Natural killer cell (primary cell): ENCODE results near the gene LIG3. TPM values are rescaled to one million over a fixed set of nuclear protein-coding genes. Genes with fewer than 3 reads are reported as not detected.
A peak's percentile ranks its signal among the peaks of the same experiment; 100 is the strongest.
"Not testable (repeated sequence)": the region's sequence is repeated elsewhere in the genome, so short reads cannot be mapped to it uniquely, and the experiment has no call there.

ENCODE experiments used
- ATAC-seq, 3 donors: fragments of 150-1000 bp in 2 of 3; fragments of 200-7000 bp in 1 of 3; cut with Tn5 transposase; 1 replicate in 1 of 3; 2 replicates in 2 of 3; pipeline ENCODE4 v1.10.0; 2021; ENCODE audit warnings: mild to moderate bottlenecking in 2 of 3, moderate library complexity in 2 of 3
- DNase-seq, 2 donors: peaks; one replicate each; pipeline versions ENCODE4 v3.0.0 to v3.0.0-alpha.2; 2013 to 2021; ENCODE audit warnings: mixed read lengths in 1 of 2
- H3K27ac ChIP-seq: one replicate; pipeline ENCODE4 v1.5.1; 2013; ENCODE audit warnings: mild to moderate bottlenecking, low read length
- H3K27me3 ChIP-seq: one replicate; pipeline ENCODE4 v1.6.1; 2013; ENCODE audit warnings: low read length; ENCODE audit not compliant: control insufficient read depth, insufficient read depth
- H3K36me3 ChIP-seq: one replicate; pipeline ENCODE4 v1.6.1; 2013; ENCODE audit warnings: low read length; ENCODE audit not compliant: control insufficient read depth, insufficient read depth
- H3K4me1 ChIP-seq: one replicate; pipeline ENCODE4 v1.6.1; 2013; ENCODE audit warnings: low read length; ENCODE audit not compliant: control insufficient read depth, insufficient read depth
- H3K4me3 ChIP-seq: one replicate; pipeline ENCODE4 v1.5.1; 2013; ENCODE audit warnings: low read length
- H3K9me3 ChIP-seq: one replicate; pipeline ENCODE4 v1.6.1; 2013; ENCODE audit warnings: low read length; ENCODE audit not compliant: control insufficient read depth, insufficient read depth
- H3K27ac Mint-ChIP-seq, 2 donors: one replicate each; pipeline ENCODE4 v1.8.0; 2022; ENCODE audit warnings: mild to moderate bottlenecking in 2 of 2, mixed read lengths in 2 of 2, moderate library complexity in 1 of 2
- H3K27me3 Mint-ChIP-seq, 2 donors: one replicate each; pipeline ENCODE4 v1.8.0; 2022; ENCODE audit warnings: low read depth in 2 of 2, mixed read lengths in 2 of 2
- H3K36me3 Mint-ChIP-seq: one replicate; pipeline ENCODE4 v1.8.0; 2022; ENCODE audit warnings: mixed read lengths
- H3K4me1 Mint-ChIP-seq, 2 donors: one replicate each; pipeline ENCODE4 v1.8.0; 2022; ENCODE audit warnings: mixed read lengths in 2 of 2
- H3K4me3 Mint-ChIP-seq: one replicate; pipeline ENCODE4 v1.8.0; 2022; ENCODE audit warnings: mild to moderate bottlenecking, moderate library complexity, mixed read lengths
- H3K9me3 Mint-ChIP-seq, 2 donors: one replicate each; pipeline ENCODE4 v1.8.0; 2022; ENCODE audit warnings: mixed read lengths in 2 of 2
- WGBS: methylation state at CpG from one replicate; pipeline ENCODE4 v1.1.7; 2013; ENCODE audit warnings: missing lambda C conversion rate; ENCODE audit not compliant: insufficient coverage; 5-methylcytosine and 5-hydroxymethylcytosine counted together
- intact Hi-C: fragments of 100-400 bp; cut with micrococcal nuclease; formaldehyde crosslinking; loops from one replicate; pipeline ENCODE4 v1.14.2; 2022
- total RNA-seq, 4 donors: library from RNA; stranded (reverse); fragments of 120-200 nt in 1 of 4; gene quantifications; one replicate each; pipeline versions ENCODE4 v1.2.3 to v1.2.4, GENCODE V29; 2013 to 2022
- TF ChIP-seq, protein P1 (sequence below): fragments of 200-600 bp; IDR thresholded peaks from one replicate; pipeline ENCODE4 v1.8.0; 2022; ENCODE audit warnings: antibody characterized with exemption

The LIG3 gene
- 10 to 100 TPM; 70.2 to 83.7 (median 72.0) TPM for total RNA-seq
- total RNA-seq (2013), result 31.1 TPM

DNA sequence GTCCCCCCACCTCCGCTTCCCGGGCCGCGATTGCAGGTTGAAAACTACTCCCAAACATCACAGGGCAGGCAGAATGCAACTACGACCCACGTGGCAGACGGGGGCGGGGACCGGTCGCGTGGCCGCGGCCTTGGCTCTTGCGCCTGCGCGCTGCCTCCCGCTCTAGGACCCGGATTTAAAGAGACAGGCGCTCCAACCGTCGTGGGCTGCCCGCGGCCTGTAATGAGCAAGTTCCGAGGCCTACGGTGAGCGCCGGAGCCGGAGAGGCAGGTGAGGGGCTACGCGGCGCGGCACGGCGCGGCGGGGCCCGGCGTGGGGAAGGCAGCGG, at the start of gene LIG3:
TSS of gene LIG3 (plus strand) at position 160 of the 328 bp plus-strand sequence. CDS start 2,494 bp downstream, outside the sequence.
- Mint-ChIP-seq H3K4me1 (peaks cover 38 to 42% of the 10 kb centered on the region in 2 donors), H3K9me3 (no peaks in the 10 kb centered on the region), H3K27me3 (no peaks in the 10 kb centered on the region), H3K27ac (peak within 1 kb of the TSS; percentile 93 to 97), H3K36me3 (no peaks in the 10 kb centered on the region), H3K4me3 (peak within 1 kb of the TSS; percentile 98)
- intact Hi-C loops, result loop anchor here (1.0 to 10.0 kb wide), 3 partner anchors 19 to 436 kb away; partner anchors contain the start of genes CCT6B and ZNF830
- under 1% methylated on average over 39 of the region's 39 CpGs for WGBS
- DNase-seq, result peak; percentile 92 to 96
- TF ChIP-seq, protein P1, sequence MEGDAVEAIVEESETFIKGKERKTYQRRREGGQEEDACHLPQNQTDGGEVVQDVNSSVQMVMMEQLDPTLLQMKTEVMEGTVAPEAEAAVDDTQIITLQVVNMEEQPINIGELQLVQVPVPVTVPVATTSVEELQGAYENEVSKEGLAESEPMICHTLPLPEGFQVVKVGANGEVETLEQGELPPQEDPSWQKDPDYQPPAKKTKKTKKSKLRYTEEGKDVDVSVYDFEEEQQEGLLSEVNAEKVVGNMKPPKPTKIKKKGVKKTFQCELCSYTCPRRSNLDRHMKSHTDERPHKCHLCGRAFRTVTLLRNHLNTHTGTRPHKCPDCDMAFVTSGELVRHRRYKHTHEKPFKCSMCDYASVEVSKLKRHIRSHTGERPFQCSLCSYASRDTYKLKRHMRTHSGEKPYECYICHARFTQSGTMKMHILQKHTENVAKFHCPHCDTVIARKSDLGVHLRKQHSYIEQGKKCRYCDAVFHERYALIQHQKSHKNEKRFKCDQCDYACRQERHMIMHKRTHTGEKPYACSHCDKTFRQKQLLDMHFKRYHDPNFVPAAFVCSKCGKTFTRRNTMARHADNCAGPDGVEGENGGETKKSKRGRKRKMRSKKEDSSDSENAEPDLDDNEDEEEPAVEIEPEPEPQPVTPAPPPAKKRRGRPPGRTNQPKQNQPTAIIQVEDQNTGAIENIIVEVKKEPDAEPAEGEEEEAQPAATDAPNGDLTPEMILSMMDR, result no peak
- Histone ChIP-seq H3K27ac (peak within 1 kb of the TSS; percentile 99), H3K4me1 (peaks cover 10% of the 10 kb centered on the region), H3K9me3 (no peaks in the 10 kb centered on the region), H3K4me3 (peak within 1 kb of the TSS; percentile 92), H3K36me3 (no peaks in the 10 kb centered on the region), H3K27me3 (no peaks in the 10 kb centered on the region)
- peak; percentile 77 to 89 (median 85) for ATAC-seq

DNA sequence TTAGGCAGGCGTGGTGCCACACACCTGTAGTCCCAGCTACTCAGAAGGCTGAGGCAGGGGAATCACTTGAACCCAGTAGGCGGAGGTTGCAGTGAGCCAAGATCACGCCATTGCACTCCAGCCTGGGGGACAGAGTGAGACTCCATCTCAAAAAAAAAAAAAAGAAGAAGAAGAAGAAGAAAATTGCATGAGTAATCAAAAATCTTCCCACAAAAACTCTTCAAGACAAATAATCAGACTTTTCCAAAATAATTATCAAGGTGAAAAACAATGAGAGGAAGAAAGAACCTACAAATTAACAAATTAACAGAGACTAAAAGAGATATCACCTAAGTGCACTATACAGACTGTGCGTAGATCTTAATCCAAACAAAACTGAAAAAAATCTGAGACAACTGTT, 29.5 kb upstream of the LIG3 start:
- ATAC-seq, H3K27ac ChIP-seq, DNase-seq, intact Hi-C loops, H3K9me3 Mint-ChIP-seq, H3K27ac Mint-ChIP-seq, H3K4me1 ChIP-seq, H3K4me1 Mint-ChIP-seq, H3K4me3 ChIP-seq, H3K36me3 Mint-ChIP-seq, H3K9me3 ChIP-seq, H3K36me3 ChIP-seq, H3K27me3 ChIP-seq, H3K4me3 Mint-ChIP-seq: not testable (repeated sequence)
- H3K27me3 Mint-ChIP-seq, result peaks cover 2 to 12% of the 10 kb centered on the region in 2 donors
- 86% methylated on average over 2 of the region's 4 CpGs for WGBS

DNA sequence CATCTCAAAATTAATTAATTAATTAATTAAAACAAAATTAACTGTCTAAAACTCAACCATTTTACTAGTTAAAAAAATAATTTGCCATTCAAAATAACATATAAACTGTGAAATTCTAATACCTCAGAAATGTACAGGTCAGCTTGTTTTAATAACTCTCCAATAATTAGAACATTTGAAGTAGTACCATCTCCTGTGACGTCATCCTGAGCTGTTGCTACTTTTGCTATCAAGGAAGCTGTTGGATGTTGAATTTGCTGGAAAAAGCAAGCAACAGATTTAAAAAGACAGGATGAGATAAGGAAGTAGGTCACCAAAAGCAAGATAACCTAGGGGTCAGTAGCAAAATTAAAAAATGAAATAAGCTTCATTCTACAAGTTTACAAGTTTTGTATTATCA, 21.9 kb upstream of the LIG3 start:
- no peak overlapping the region for H3K27ac Mint-ChIP-seq

DNA sequence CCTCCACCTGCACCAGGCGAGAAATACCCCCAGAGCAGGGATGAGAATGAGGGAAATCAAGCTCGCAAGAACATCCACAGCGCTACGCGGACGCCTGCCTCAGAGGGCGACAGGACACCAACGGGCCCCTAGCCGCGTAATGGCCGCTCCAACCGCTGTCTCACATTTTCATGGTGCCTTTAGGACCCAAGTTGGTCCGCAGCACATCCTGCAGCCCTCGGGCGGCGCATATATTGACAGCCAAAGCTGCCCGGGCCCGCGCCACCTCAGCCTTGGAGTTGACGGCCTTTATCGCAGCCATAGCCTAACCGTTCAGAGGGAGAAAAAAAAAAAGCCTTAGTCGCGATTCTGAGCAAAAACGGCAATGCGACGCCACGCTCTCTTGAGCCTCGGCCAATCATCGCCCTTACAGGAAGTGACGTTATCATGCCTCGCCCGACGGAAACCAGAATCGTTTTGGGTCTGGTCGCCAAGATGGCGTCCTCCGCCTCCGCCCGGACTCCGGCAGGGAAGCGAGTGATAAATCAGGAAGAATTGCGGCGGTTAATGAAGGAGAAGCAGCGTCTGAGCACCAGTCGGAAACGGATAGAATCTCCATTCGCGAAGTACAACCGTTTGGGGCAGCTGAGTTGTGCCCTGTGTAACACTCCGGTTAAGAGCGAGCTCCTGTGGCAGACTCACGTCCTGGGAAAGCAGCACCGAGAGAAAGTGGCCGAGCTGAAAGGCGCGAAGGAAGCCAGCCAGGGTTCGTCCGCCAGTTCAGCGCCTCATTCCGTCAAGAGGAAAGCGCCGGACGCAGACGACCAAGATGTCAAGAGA, 19.0 kb upstream of the LIG3 start, which contains the start of the genes CCT6B and ZNF830:
TSS of gene CCT6B (minus strand) at position 368 of the 819 bp plus-strand sequence. CDS start at position 301, 67 bp downstream.
TSS of gene ZNF830 (plus strand) at position 448 of the 819 bp plus-strand sequence. CDS start at position 475, 27 bp downstream.
- peak within 1 kb of the TSS; percentile 95 for H3K4me3 ChIP-seq
- TF ChIP-seq, protein P1, result no peak
- peaks cover 15% of the 10 kb centered on the region for H3K4me1 ChIP-seq
- intact Hi-C loops, result loop anchor here (1.0 kb wide), 2 partner anchors 19 to 128 kb away; partner anchors contain the start of gene LIG3
- under 1% methylated on average over 65 of the region's 65 CpGs for WGBS
- Mint-ChIP-seq H3K4me3 (peak within 1 kb of the TSS; percentile 100), H3K27ac (peak within 1 kb of the TSS; percentile 99 to 100), H3K4me1 (peaks cover 28 to 32% of the 10 kb centered on the region in 2 donors), H3K36me3 (peaks cover 21% of the 10 kb centered on the region), H3K9me3 (peaks cover 0 to 4% of the 10 kb centered on the region in 2 donors), H3K27me3 (peaks cover 12 to 18% of the 10 kb centered on the region in 2 donors)
- H3K36me3 ChIP-seq, result peaks cover 18% of the 10 kb centered on the region
- H3K27me3 ChIP-seq, result no peaks in the 10 kb centered on the region
- DNase-seq (peak; percentile 89 to 97), ATAC-seq (peak; percentile 92 to 94 (median 93))
- no peaks in the 10 kb centered on the region for H3K9me3 ChIP-seq
- peak within 1 kb of the TSS; percentile 97 for H3K27ac ChIP-seq

More for the DNA sequence above, 21.9 kb upstream of the LIG3 start:
- TF ChIP-seq, protein P1, result no peak
- Mint-ChIP-seq H3K4me3 (peak overlapping the region; percentile 38), H3K9me3 (peaks cover 0 to 4% of the 10 kb centered on the region in 2 donors), H3K36me3 (peaks cover 8% of the 10 kb centered on the region), H3K27me3 (peaks cover 17 to 24% of the 10 kb centered on the region in 2 donors), H3K4me1 (peaks cover 22 to 26% of the 10 kb centered on the region in 2 donors)
- whole genome bisulfite sequencing, result 92% methylated on average over 1 of the region's 1 CpG
- no peak overlapping the region for H3K27ac ChIP-seq
- H3K4me1 ChIP-seq, result peaks cover 15% of the 10 kb centered on the region
- no peak for ATAC-seq
- no peak overlapping the region for H3K4me3 ChIP-seq
- H3K27me3 ChIP-seq, result no peaks in the 10 kb centered on the region
- no peaks in the 10 kb centered on the region for H3K9me3 ChIP-seq
- H3K36me3 ChIP-seq, result peaks cover under 1% of the 10 kb centered on the region
- intact Hi-C loops, result no loop called here
- DNase-seq, result no peak
